ENCODE data around the gene CD55.

Gene CD55

DNA sequence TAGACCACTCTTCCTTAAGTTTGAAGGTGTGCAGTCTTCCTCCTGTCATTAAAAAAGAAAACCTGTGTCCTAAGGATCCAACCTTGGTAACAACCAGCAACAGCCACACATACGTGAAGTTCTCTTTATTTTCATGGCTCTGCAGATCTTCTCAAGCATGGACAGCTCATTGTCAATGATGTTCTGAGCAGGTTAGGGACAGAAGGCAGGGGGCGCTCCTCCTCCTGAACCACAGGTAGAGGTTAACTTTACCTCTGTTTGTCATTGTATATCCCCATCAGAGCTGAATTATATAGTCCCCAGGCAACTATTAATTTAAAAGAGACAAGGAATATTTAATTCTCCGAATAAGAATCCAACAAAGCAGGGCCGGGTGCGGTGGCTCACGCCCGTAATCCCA lies 80.1 kb downstream of the CD55 start:
- Histone ChIP-seq H3K27ac (ENCODE audit: low read depth, low read length) (no peak overlapping the region), H3K36me3 (ENCODE audit: control insufficient read depth, low read length) (no peaks in the 10 kb centered on the region), H3K79me2 (ENCODE audit: control insufficient read depth, low read length) (no peaks in the 10 kb centered on the region), H3K27me3 (ENCODE audit: control insufficient read depth, low read length) (no peaks in the 10 kb centered on the region), H3K9me3 (ENCODE audit: control insufficient read depth, insufficient read depth, low read length) (no peaks in the 10 kb centered on the region), H3K4me1 (ENCODE audit: control insufficient read depth, low read length) (no peaks in the 10 kb centered on the region), H4K20me1 (ENCODE audit: control insufficient read depth, insufficient read depth, low read depth, low read length) (no peaks in the 10 kb centered on the region), H3K9me2 (replicated peaks; ENCODE audit: control insufficient read depth, low read length) (no peaks in the 10 kb centered on the region), H3K4me3 (ENCODE audit: low read length) (no peak overlapping the region), H3K4me2 (ENCODE audit: low read length) (no peak overlapping the region), H3F3A (ENCODE audit: control insufficient read depth, insufficient read depth) (no peaks in the 10 kb centered on the region)
- TF ChIP-seq EZH2phosphoT487 (IDR thresholded peaks at IDR 0.05; ENCODE audit: borderline replicate concordance, low read length): no peak
- TF ChIP-seq, protein P1, sequence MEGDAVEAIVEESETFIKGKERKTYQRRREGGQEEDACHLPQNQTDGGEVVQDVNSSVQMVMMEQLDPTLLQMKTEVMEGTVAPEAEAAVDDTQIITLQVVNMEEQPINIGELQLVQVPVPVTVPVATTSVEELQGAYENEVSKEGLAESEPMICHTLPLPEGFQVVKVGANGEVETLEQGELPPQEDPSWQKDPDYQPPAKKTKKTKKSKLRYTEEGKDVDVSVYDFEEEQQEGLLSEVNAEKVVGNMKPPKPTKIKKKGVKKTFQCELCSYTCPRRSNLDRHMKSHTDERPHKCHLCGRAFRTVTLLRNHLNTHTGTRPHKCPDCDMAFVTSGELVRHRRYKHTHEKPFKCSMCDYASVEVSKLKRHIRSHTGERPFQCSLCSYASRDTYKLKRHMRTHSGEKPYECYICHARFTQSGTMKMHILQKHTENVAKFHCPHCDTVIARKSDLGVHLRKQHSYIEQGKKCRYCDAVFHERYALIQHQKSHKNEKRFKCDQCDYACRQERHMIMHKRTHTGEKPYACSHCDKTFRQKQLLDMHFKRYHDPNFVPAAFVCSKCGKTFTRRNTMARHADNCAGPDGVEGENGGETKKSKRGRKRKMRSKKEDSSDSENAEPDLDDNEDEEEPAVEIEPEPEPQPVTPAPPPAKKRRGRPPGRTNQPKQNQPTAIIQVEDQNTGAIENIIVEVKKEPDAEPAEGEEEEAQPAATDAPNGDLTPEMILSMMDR (IDR thresholded peaks at IDR 0.05; ENCODE audit: low read depth, low read length, poor library complexity, severe bottlenecking): peak; percentile 26

DNA sequence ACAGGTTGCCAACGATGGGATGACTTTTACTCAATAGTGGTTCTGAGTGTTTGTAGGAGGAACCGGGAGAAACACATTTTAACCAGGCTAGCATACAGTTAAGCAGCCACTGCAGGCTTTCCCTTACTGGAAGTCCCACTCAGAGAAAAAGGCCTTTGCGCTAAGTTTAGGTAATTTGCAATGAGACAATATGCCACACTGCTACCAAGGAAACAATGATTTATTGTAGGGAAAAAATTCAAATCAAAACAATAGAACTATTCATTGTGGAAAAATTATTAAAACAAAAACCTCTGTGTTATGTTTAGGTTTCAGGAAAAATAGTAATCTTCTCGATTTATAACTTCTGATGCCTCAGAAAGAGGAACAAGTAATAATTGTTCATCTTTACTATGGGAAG lies 81.3 kb downstream of the CD55 start:
- H3K79me2 ChIP-seq (ENCODE audit: control insufficient read depth, low read length): no peaks in the 10 kb centered on the region
- H3K27me3 ChIP-seq (ENCODE audit: control insufficient read depth, low read length): no peaks in the 10 kb centered on the region
- no peaks in the 10 kb centered on the region for H3K36me3 ChIP-seq (ENCODE audit: control insufficient read depth, low read length)
- TF ChIP-seq EZH2phosphoT487 (IDR thresholded peaks at IDR 0.05; ENCODE audit: borderline replicate concordance, low read length): no peak
- TF ChIP-seq, protein P1 (IDR thresholded peaks at IDR 0.05; ENCODE audit: low read depth, low read length, poor library complexity, severe bottlenecking): no peak
- H3K9me2 ChIP-seq (replicated peaks; ENCODE audit: control insufficient read depth, low read length): no peaks in the 10 kb centered on the region
- no peak overlapping the region for H3K4me3 ChIP-seq (ENCODE audit: low read length)
- H3F3A ChIP-seq (ENCODE audit: control insufficient read depth, insufficient read depth): no peaks in the 10 kb centered on the region
- no peaks in the 10 kb centered on the region for H3K9me3 ChIP-seq (ENCODE audit: control insufficient read depth, insufficient read depth, low read length)
- no peaks in the 10 kb centered on the region for H4K20me1 ChIP-seq (ENCODE audit: control insufficient read depth, insufficient read depth, low read depth, low read length)
- no peak overlapping the region for H3K4me2 ChIP-seq (ENCODE audit: low read length)
- no peak overlapping the region for H3K27ac ChIP-seq (ENCODE audit: low read depth, low read length)
- no peaks in the 10 kb centered on the region for H3K4me1 ChIP-seq (ENCODE audit: control insufficient read depth, low read length)

DNA sequence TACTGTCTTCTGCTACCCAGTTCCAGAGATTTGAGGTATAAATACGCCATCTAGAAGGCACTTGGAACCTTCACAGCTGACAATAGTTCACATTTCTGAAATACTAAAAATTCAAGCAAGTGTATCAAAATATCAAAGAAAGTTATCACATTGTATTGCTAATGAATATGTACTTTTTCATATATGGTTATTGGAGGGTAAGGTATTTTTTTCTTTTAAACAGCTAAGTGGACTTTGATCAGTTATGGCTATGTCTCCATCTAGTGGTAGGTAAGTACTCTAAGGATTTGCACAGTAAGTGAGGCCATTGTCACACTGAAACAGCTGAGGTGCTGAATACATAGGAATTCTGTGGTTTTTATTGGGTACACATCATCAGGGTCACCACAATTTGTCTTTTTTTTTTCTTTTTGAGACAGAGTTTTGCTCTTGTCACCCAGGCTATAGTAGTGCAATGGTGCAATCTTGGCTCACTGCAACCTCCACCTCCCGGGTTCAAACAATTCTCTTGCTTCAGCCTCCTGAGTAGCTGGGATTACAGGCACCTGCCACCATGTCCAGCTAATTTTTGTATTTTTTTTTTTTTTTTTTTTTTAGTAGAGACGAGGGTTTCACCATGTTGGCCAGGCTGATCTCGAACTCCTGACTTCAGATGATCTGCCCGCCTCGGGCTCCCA lies 83.5 kb downstream of the CD55 start:
- H3K9me3 ChIP-seq (ENCODE audit: control insufficient read depth, insufficient read depth, low read length): no peaks in the 10 kb centered on the region
- no peak overlapping the region for H3K27ac ChIP-seq (ENCODE audit: low read depth, low read length)
- H3K4me3 ChIP-seq (ENCODE audit: low read length): no peak overlapping the region
- H3K27me3 ChIP-seq (ENCODE audit: control insufficient read depth, low read length): no peaks in the 10 kb centered on the region
- H3K79me2 ChIP-seq (ENCODE audit: control insufficient read depth, low read length): no peaks in the 10 kb centered on the region
- H3K9me2 ChIP-seq (replicated peaks; ENCODE audit: control insufficient read depth, low read length): no peaks in the 10 kb centered on the region
- H4K20me1 ChIP-seq (ENCODE audit: control insufficient read depth, insufficient read depth, low read depth, low read length): no peaks in the 10 kb centered on the region
- H3K4me2 ChIP-seq (ENCODE audit: low read length): no peak overlapping the region
- no peaks in the 10 kb centered on the region for H3K4me1 ChIP-seq (ENCODE audit: control insufficient read depth, low read length)
- no peaks in the 10 kb centered on the region for H3F3A ChIP-seq (ENCODE audit: control insufficient read depth, insufficient read depth)
- no peak for TF ChIP-seq EZH2phosphoT487 (IDR thresholded peaks at IDR 0.05; ENCODE audit: borderline replicate concordance, low read length)
- TF ChIP-seq, protein P1 (IDR thresholded peaks at IDR 0.05; ENCODE audit: low read depth, low read length, poor library complexity, severe bottlenecking): peak; percentile 73
- H3K36me3 ChIP-seq (ENCODE audit: control insufficient read depth, low read length): no peaks in the 10 kb centered on the region
